A549 (cell line): ENCODE measurements around the gene WDR13. TPM values are rescaled to one million over a fixed set of nuclear protein-coding genes. Genes with fewer than 3 reads are reported as not detected.

ENCODE experiments used
- ATAC-seq, 2 experiments: fragments of 200-7000 bp in 1 of 2; fragments of >200 bp in 1 of 2; cut with Nextera tagmentation in 1 of 2; cut with Tn5 transposase in 1 of 2; 3 replicates each; pipeline versions ENCODE4 v1.8.0 to v1.9.1; 2018 to 2020; ENCODE audit warnings: mild to moderate bottlenecking in 1 of 2, moderate library complexity in 1 of 2
- CTCF ChIA-PET: fragments of 300-600 bp; sonication (Branson Sonifier 250); formaldehyde crosslinking; extraction: SDS; loops from one replicate; lab custom pipeline; 2021; ENCODE audit warnings: antibody characterized with exemption, inconsistent platforms; lab: Yijun Ruan, JAX
- POLR2A ChIA-PET: fragments of 350-600 bp; formaldehyde crosslinking; extraction: SDS; loops from one replicate; lab custom pipeline; 2021; ENCODE audit warnings: antibody characterized with exemption, inconsistent platforms; lab: Yijun Ruan, JAX
- DNase-seq, 2 experiments: peaks; one replicate each; pipeline versions ENCODE4 v3.0.0 to v3.0.0-alpha.2; 2011 to 2016; ENCODE audit warnings: low read depth in 1 of 2, low spot score in 1 of 2
- FAIRE-seq: peaks from 2 replicates; lab custom pipeline; 2011; peaks lifted over from hg19 to GRCh38; lab: Jason Lieb, UNC
- H3K27ac ChIP-seq, 2 experiments: fragments of >200 bp; sonication (Bioruptor Twin); formaldehyde crosslinking; 3 replicates each; pipeline ENCODE4 v1.5.1; 2016 to 2017
- H3K4me1 ChIP-seq: fragments of >200 bp; sonication (Bioruptor Twin); formaldehyde crosslinking; 3 replicates; pipeline ENCODE4 v1.6.1; 2016
- H3K4me2 ChIP-seq: fragments of >200 bp; sonication (Bioruptor Twin); formaldehyde crosslinking; 3 replicates; pipeline ENCODE4 v1.6.1; 2016
- H3K4me3 ChIP-seq: fragments of >200 bp; sonication (Bioruptor Twin); formaldehyde crosslinking; 3 replicates; pipeline ENCODE4 v1.5.1; 2016
- H3K9me3 ChIP-seq: fragments of >200 bp; sonication (Bioruptor Twin); formaldehyde crosslinking; 3 replicates; pipeline ENCODE4 v1.6.1; 2016
- BHLHE40 ChIP-seq: IDR thresholded peaks from 2 replicates; pipeline ENCODE4 v1.6.1; 2012; ENCODE audit warnings: low read depth, low read length, inconsistent platforms
- CHD2 ChIP-seq: fragments of 150-350 bp; IDR thresholded peaks from 2 replicates; pipeline ENCODE4 v1.6.1; 2014; ENCODE audit warnings: low read length; ENCODE audit not compliant: partially characterized antibody
- CHD4 ChIP-seq: fragments of 200-600 bp; sonication (generic); IDR thresholded peaks from 2 replicates; pipeline ENCODE4 v1.6.1; 2016; ENCODE audit warnings: antibody characterized with exemption, mild to moderate bottlenecking, borderline replicate concordance
- FOSB ChIP-seq: fragments of 250-450 bp; sonication (Bioruptor Pico); IDR thresholded peaks from 2 replicates; pipeline ENCODE4 v1.5.0; 2020; ENCODE audit warnings: mild to moderate bottlenecking, moderate library complexity
- FOXS1 ChIP-seq: fragments of 250-450 bp; sonication (Bioruptor Pico); IDR thresholded peaks from 2 replicates; pipeline ENCODE4 v1.5.0; 2020; ENCODE audit warnings: mild to moderate bottlenecking, moderate library complexity
- GATA3 ChIP-seq: IDR thresholded peaks from 2 replicates; pipeline ENCODE4 v1.6.1; 2012; ENCODE audit warnings: borderline replicate concordance
- HOXA7 ChIP-seq: fragments of 250-450 bp; sonication (Bioruptor Pico); IDR thresholded peaks from 2 replicates; pipeline ENCODE4 v1.5.0; 2020; ENCODE audit warnings: mild to moderate bottlenecking, moderate library complexity
- JUN ChIP-seq, 2 experiments: fragments of >200 bp; sonication (Bioruptor Twin); formaldehyde crosslinking; IDR thresholded peaks; 2 replicates in 1 of 2; 3 replicates in 1 of 2; pipeline ENCODE4 v1.6.1; 2016 to 2017
- NR3C1 ChIP-seq: fragments of >200 bp; sonication (Bioruptor Twin); formaldehyde crosslinking; IDR thresholded peaks from 3 replicates; pipeline ENCODE4 v1.6.1; 2017
- POLR2AphosphoS2 ChIP-seq: conservative IDR thresholded peaks from 2 replicates; pipeline ENCODE4 v1.6.1; 2012; ENCODE audit warnings: low read length, improper control_type of control experiment, inconsistent platforms
- RNF2 ChIP-seq: fragments of 200-600 bp; sonication (generic); IDR thresholded peaks from 2 replicates; pipeline ENCODE4 v1.6.1; 2016; ENCODE audit warnings: low read depth, mild to moderate bottlenecking, antibody characterized with exemption, moderate library complexity, borderline replicate concordance
- SMC3 ChIP-seq: fragments of >200 bp; sonication (Bioruptor Twin); formaldehyde crosslinking; IDR thresholded peaks from 3 replicates; pipeline ENCODE4 v1.6.1; 2018; ENCODE audit warnings: inconsistent platforms
- TFCP2L1 ChIP-seq: fragments of 250-450 bp; sonication (Bioruptor Pico); IDR thresholded peaks from 2 replicates; pipeline ENCODE4 v1.5.0; 2021; ENCODE audit warnings: mild to moderate bottlenecking
- ZFP36 ChIP-seq: fragments of 450-650 bp; IDR thresholded peaks from 2 replicates; pipeline ENCODE4 v1.6.1; 2014; ENCODE audit warnings: borderline replicate concordance; ENCODE audit not compliant: partially characterized antibody
- ZNF302 ChIP-seq: fragments of 250-450 bp; sonication (Bioruptor Pico); IDR thresholded peaks from 2 replicates; pipeline ENCODE4 v1.9.0; 2021; ENCODE audit warnings: inconsistent platforms, mild to moderate bottlenecking, moderate library complexity
- WGBS: methylation state at CpG from one replicate; pipeline ENCODE4 v1.1.6; 2017; ENCODE audit errors: missing lambda C conversion rate; 5-methylcytosine and 5-hydroxymethylcytosine counted together
- polyA plus RNA-seq, 4 experiments: library from polyadenylated mRNA; depleted of rRNA in 3 of 4; stranded (reverse); fragments of >200 nt; fragmentation: RNase III in 1 of 4; extraction: RNeasy Plus Mini Kit Qiagen cat#74134 plus additional on column Dnase treatment in 1 of 4; gene quantifications; 2 replicates in 3 of 4; 3 replicates in 1 of 4; pipeline ENCODE4 v1.2.3, GENCODE V29; 2011 to 2017
- TF ChIP-seq, protein P1 (sequence below): fragments of 200-600 bp; sonication (generic); IDR thresholded peaks from 2 replicates; pipeline ENCODE4 v1.6.1; 2016; ENCODE audit warnings: antibody characterized with exemption, mild to moderate bottlenecking, moderate library complexity
- TF ChIP-seq, protein P2 (sequence below): IDR thresholded peaks from 2 replicates; pipeline ENCODE4 v1.6.1; 2012; ENCODE audit warnings: low read depth, borderline replicate concordance
- TF ChIP-seq, protein P3 (sequence below): fragments of >200 bp; sonication (Bioruptor Twin); formaldehyde crosslinking; IDR thresholded peaks from 3 replicates; pipeline ENCODE4 v1.5.1; 2016
- TF ChIP-seq, protein P4 (sequence below): fragments of >200 bp; sonication (Bioruptor Twin); formaldehyde crosslinking; IDR thresholded peaks from 2 replicates; pipeline ENCODE4 v1.6.1; 2016

WDR13 gene
- polyA plus RNA-seq, 2 of the 4 experiments (the other 2 are of a cell fraction), result 32.4 to 51.9 TPM

DNA sequence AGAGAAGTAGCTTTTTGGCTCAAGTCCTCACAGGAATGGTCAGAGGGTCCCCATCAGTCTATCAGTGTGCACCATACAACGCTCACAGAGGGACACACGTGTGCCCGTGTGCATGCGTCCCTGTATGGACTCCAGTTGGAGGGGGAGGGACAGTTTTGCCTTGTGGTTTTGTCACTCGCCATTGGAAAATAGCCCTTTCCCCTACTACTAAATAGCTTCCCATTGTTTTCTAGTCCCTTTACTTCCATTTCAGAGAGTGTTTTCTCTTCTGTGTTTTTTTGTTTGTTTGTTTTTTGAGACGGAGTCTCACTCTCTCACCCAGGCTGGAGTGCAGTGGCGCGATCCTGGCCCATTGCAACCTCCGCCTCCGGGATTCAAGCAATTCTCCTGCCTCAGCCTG lies 34.9 kb downstream of the WDR13 start:
- POLR2A ChIA-PET, result interaction anchor here (0.6 to 1.2 kb wide), 3 partner anchors 105 to 409 kb away, joined by 3 read pairs; no protein-coding TSS in a partner anchor
- ATAC-seq (no peak), FAIRE-seq (no peak), DNase-seq (no peak)
- Histone ChIP-seq H3K27ac (peak overlapping the region in 1 of 2 experiments; percentile 65; a peak in 3 of 6 replicates), H3K4me2 (no peak overlapping the region; the same call in 2 of the 3 replicates), H3K9me3 (no peaks in the 10 kb centered on the region), H3K4me1 (peaks cover 6% of the 10 kb centered on the region; the same call in 2 of the 3 replicates), H3K4me3 (no peak overlapping the region)
- 87% methylated on average over 10 of the region's 10 CpGs for WGBS
- no peak for TF ChIP-seq ZFP36
- CTCF ChIA-PET, result interaction anchor here (0.6 to 1.6 kb wide), 8 partner anchors 8 to 415 kb away, joined by 3 to 11 read pairs (median 4); partner anchors contain the start of gene HDAC6

DNA sequence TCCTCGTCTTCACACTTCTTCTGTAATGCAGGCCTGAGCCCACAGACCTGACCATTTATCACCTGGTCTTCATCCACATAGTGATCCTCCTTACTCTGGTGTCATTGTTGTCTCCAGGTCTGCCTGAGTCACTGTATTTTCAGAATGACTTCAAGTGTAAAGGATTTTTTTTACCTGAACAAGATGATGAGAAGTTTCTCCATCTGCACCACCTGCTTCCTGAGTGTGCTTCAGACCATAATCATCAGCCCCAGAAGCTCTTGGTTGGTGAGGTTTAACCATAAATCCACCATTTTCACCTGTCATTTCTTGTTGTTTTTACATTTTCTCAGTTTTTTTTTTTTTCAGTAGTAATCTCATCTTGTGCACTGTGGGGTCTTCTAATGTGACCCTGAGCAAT lies 39.0 kb downstream of the WDR13 start:
- ChIA-PET CTCF (no interaction called here), POLR2A (no interaction called here)
- Histone ChIP-seq H3K4me3 (no peak overlapping the region), H3K27ac (no peak overlapping the region), H3K4me2 (no peak overlapping the region), H3K4me1 (peaks cover 6% of the 10 kb centered on the region; the same call in 1 of the 3 replicates), H3K9me3 (no peaks in the 10 kb centered on the region)
- FAIRE-seq, result peak; percentile 43
- DNase-seq, result no peak
- TF ChIP-seq FOSB (CRISPR knock-in tag), result no peak
- TF ChIP-seq, protein P1, sequence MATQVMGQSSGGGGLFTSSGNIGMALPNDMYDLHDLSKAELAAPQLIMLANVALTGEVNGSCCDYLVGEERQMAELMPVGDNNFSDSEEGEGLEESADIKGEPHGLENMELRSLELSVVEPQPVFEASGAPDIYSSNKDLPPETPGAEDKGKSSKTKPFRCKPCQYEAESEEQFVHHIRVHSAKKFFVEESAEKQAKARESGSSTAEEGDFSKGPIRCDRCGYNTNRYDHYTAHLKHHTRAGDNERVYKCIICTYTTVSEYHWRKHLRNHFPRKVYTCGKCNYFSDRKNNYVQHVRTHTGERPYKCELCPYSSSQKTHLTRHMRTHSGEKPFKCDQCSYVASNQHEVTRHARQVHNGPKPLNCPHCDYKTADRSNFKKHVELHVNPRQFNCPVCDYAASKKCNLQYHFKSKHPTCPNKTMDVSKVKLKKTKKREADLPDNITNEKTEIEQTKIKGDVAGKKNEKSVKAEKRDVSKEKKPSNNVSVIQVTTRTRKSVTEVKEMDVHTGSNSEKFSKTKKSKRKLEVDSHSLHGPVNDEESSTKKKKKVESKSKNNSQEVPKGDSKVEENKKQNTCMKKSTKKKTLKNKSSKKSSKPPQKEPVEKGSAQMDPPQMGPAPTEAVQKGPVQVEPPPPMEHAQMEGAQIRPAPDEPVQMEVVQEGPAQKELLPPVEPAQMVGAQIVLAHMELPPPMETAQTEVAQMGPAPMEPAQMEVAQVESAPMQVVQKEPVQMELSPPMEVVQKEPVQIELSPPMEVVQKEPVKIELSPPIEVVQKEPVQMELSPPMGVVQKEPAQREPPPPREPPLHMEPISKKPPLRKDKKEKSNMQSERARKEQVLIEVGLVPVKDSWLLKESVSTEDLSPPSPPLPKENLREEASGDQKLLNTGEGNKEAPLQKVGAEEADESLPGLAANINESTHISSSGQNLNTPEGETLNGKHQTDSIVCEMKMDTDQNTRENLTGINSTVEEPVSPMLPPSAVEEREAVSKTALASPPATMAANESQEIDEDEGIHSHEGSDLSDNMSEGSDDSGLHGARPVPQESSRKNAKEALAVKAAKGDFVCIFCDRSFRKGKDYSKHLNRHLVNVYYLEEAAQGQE, result no peak
- TF ChIP-seq, protein P2, sequence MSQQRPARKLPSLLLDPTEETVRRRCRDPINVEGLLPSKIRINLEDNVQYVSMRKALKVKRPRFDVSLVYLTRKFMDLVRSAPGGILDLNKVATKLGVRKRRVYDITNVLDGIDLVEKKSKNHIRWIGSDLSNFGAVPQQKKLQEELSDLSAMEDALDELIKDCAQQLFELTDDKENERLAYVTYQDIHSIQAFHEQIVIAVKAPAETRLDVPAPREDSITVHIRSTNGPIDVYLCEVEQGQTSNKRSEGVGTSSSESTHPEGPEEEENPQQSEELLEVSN, result no peak
- no peak for TF ChIP-seq FOXS1 (CRISPR knock-in tag)
- no peak for TF ChIP-seq BHLHE40
- no peak for TF ChIP-seq JUN (IDR thresholded peaks at IDR 0.05)
- no peak for TF ChIP-seq HOXA7 (CRISPR knock-in tag)
- no peak for TF ChIP-seq SMC3
- TF ChIP-seq ZNF302 (CRISPR knock-in tag), result no peak
- no peak for TF ChIP-seq POLR2AphosphoS2
- no peak for TF ChIP-seq CHD4
- TF ChIP-seq, protein P3, sequence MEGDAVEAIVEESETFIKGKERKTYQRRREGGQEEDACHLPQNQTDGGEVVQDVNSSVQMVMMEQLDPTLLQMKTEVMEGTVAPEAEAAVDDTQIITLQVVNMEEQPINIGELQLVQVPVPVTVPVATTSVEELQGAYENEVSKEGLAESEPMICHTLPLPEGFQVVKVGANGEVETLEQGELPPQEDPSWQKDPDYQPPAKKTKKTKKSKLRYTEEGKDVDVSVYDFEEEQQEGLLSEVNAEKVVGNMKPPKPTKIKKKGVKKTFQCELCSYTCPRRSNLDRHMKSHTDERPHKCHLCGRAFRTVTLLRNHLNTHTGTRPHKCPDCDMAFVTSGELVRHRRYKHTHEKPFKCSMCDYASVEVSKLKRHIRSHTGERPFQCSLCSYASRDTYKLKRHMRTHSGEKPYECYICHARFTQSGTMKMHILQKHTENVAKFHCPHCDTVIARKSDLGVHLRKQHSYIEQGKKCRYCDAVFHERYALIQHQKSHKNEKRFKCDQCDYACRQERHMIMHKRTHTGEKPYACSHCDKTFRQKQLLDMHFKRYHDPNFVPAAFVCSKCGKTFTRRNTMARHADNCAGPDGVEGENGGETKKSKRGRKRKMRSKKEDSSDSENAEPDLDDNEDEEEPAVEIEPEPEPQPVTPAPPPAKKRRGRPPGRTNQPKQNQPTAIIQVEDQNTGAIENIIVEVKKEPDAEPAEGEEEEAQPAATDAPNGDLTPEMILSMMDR, result no peak
- TF ChIP-seq NR3C1, result no peak
- TF ChIP-seq, protein P4, sequence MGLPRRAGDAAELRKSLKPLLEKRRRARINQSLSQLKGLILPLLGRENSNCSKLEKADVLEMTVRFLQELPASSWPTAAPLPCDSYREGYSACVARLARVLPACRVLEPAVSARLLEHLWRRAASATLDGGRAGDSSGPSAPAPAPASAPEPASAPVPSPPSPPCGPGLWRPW, result no peak
- TF ChIP-seq CHD2, result no peak
- TF ChIP-seq GATA3, result no peak
- no peak for TF ChIP-seq RNF2
- TF ChIP-seq TFCP2L1, result no peak
- no peak for ATAC-seq
- 65% methylated on average over 1 of the region's 1 CpG for WGBS
